ENCODE results near the gene CBX5. TPM values are rescaled to one million over a fixed set of nuclear protein-coding genes. Genes with fewer than 3 reads are reported as not detected.

Gene CBX5
- total and polyA plus RNA-seq, 2 of the 8 experiments (the other 6 are each of a cell fraction or from before 2014, with no cell fraction given): 62.4 to 231 TPM

GRCh38 chr12:54249489-54249888 lies 30.4 kb downstream of the CBX5 start:
- Histone ChIP-seq H2BK12ac (ENCODE audit: low read depth, low read length) (no peak overlapping the region), H3K79me1 (ENCODE audit: low read depth, low read length) (no peaks in the 10 kb centered on the region; the same call in 1 of the 2 replicates), H3K14ac (ENCODE audit: insufficient read length) (no peak overlapping the region), H3K18ac (ENCODE audit: extremely low read depth, low read length) (no peak overlapping the region), H3K9ac (replicated peaks in 1 of 4; ENCODE audit: extremely low read depth in 1 of 4, low read depth in 3 of 4, low read length in 3 of 4) (no peak overlapping the region), H3K4me3 (ENCODE audit: extremely low read depth in 1 of 4, insufficient read depth in 2 of 4, low read depth in 3 of 4, low read length in 4 of 4) (no peak overlapping the region), H3K56ac (replicated peaks; ENCODE audit: insufficient read length, low read depth, low read length) (no peak overlapping the region), H2AFZ (ENCODE audit: low read length) (no peak overlapping the region), H4K91ac (replicated peaks; ENCODE audit: insufficient read length, low read length) (no peak overlapping the region), H3K79me2 (ENCODE audit: control insufficient read depth in 1 of 2, insufficient read depth in 2 of 2, low read length in 2 of 2) (peaks cover 0 to 5% of the 10 kb centered on the region in 2 experiments; a peak in 2 of 4 replicates), H3K27ac (ENCODE audit: low read depth, low read length) (no peak overlapping the region), H3K27me3 (replicated peaks in 1 of 4; ENCODE audit: control insufficient read depth in 3 of 4, extremely low read depth in 1 of 4, insufficient read depth in 3 of 4, low read length in 3 of 4) (no peaks in the 10 kb centered on the region), H3K23ac (ENCODE audit: insufficient read length) (no peak overlapping the region), H3K4me2 (ENCODE audit: insufficient read depth in 1 of 2, low read depth in 2 of 2, low read length in 2 of 2) (no peak overlapping the region), H3K36me3 (ENCODE audit: control insufficient read depth in 2 of 4, insufficient read depth in 4 of 4, low read length in 3 of 4) (peaks cover 12 to 58% (median 32%) of the 10 kb centered on the region in 4 experiments; a peak in 7 of 8 replicates), H2BK20ac (ENCODE audit: low read length) (no peak overlapping the region), H4K20me1 (replicated peaks in 1 of 2; ENCODE audit: control insufficient read depth in 1 of 2, insufficient read depth in 2 of 2, low read length in 2 of 2) (peaks cover 1 to 5% of the 10 kb centered on the region in 2 experiments), H3K23me2 (ENCODE audit: low read depth, low read length) (no peaks in the 10 kb centered on the region), H3K9me3 (ENCODE audit: insufficient read depth in 2 of 2, low read depth in 1 of 2, low read length in 1 of 2) (no peaks in the 10 kb centered on the region), H3K4me1 (replicated peaks in 1 of 4; ENCODE audit: control insufficient read depth in 3 of 4, insufficient read depth in 4 of 4, low read length in 3 of 4) (no peaks in the 10 kb centered on the region), H4K8ac (ENCODE audit: extremely low read depth, insufficient read depth, low read length) (no peak overlapping the region), H2BK120ac (replicated peaks; ENCODE audit: low read depth, low read length) (no peak overlapping the region), H4K5ac (ENCODE audit: insufficient read length, low read depth, low read length) (no peak overlapping the region), H3K4ac (replicated peaks; ENCODE audit: insufficient read length, low read depth, low read length) (no peak overlapping the region), H2BK5ac (ENCODE audit: low read depth, low read length) (no peak overlapping the region), H2BK15ac (ENCODE audit: low read length) (no peak overlapping the region), H2AK5ac (ENCODE audit: low read depth, low read length) (no peak overlapping the region)
- no peak for DNase-seq (ENCODE audit: low read depth in 1 of 2, low spot score in 2 of 2)
- TF ChIP-seq RBBP5 (IDR thresholded peaks at IDR 0.05; ENCODE audit: borderline replicate concordance, low read depth, low read length): no peak
- ChIA-PET POLR2A (ENCODE audit: partially characterized antibody) (interaction anchor here (1.2 to 44.8 kb wide), 5 partner anchors 9 to 41 kb away, joined by 3 to 1006 read pairs (median 14); partner anchors contain the start of genes CBX5 and HNRNPA1), CTCF (ENCODE audit: partially characterized antibody) (interaction anchor here (0.5 to 1.4 kb wide), 4 partner anchors 10 to 79 kb away, joined by 3 to 5 read pairs (median 4); no protein-coding TSS in a partner anchor)
- FAIRE-seq: no peak
- whole genome bisulfite sequencing, 2 experiments (ENCODE audit: extremely low coverage in 1 of 2, insufficient coverage in 1 of 2, insufficient read length in 1 of 2, insufficient replicate concordance in 2 of 2, low coverage in 1 of 2, low lambda C conversion rate in 2 of 2, missing lambda C conversion rate in 1 of 2): 90% methylated on average over 5 of the region's 5 CpGs; no CpG with 5 or more reads in 1 of the 2 experiments
